Colonic mucosa (tissue), 4 donors: Measurements from ENCODE around the gene TMEM185B. TPM values are rescaled to one million over a fixed set of nuclear protein-coding genes. Genes with fewer than 3 reads are reported as not detected.

Experiments used
- DNase-seq: peaks from one replicate; pipeline ENCODE4 v3.0.0-alpha.2; 2020
- H3K27ac ChIP-seq: fragments of 200-600 bp; one replicate; pipeline ENCODE4 v1.8.0; 2021
- H3K27me3 ChIP-seq: fragments of 200-600 bp; one replicate; pipeline ENCODE4 v1.8.0; 2021
- H3K36me3 ChIP-seq: fragments of 200-600 bp; one replicate; pipeline ENCODE4 v1.8.0; 2021
- H3K4me1 ChIP-seq: fragments of 200-600 bp; one replicate; pipeline ENCODE4 v1.8.0; 2021; ENCODE audit warnings: mild to moderate bottlenecking
- H3K4me3 ChIP-seq: fragments of 200-600 bp; one replicate; pipeline ENCODE4 v1.8.0; 2021
- H3K9ac ChIP-seq, 2 donors: one replicate each; pipeline ENCODE4 v1.7.0; 2013; ENCODE audit warnings: control low read depth in 2 of 2, low read depth in 2 of 2, low read length in 2 of 2
- H3K9me3 ChIP-seq: fragments of 200-600 bp; one replicate; pipeline ENCODE4 v1.8.0; 2021
- CTCF ChIP-seq: fragments of 200-600 bp; IDR thresholded peaks from one replicate; pipeline ENCODE4 v1.8.0; 2022; ENCODE audit warnings: antibody characterized with exemption, mild to moderate bottlenecking
- intact Hi-C: fragments of 100-400 bp; cut with DNase I; formaldehyde crosslinking; loops from one replicate; pipeline ENCODE4 v1.14.1; 2022
- total RNA-seq, 2 donors: library from RNA; stranded (reverse); fragmentation: NEBNext Ultra II Directional in 1 of 2; extraction: Animal tissue kit (Norgen Biotek cat#: 25700) in 1 of 2; gene quantifications; one replicate each; pipeline ENCODE4 v1.2.1, GENCODE V29; 2021
- donor health status: healthy.
- donor health status: DM: no; HTN: no; CAD: no.
- donor health status: DM: no; HTN: no; CAD: no.

Gene TMEM185B
- total RNA-seq, 2 donors from 2014 or later = 14.4 to 16.5 TPM

DNA sequence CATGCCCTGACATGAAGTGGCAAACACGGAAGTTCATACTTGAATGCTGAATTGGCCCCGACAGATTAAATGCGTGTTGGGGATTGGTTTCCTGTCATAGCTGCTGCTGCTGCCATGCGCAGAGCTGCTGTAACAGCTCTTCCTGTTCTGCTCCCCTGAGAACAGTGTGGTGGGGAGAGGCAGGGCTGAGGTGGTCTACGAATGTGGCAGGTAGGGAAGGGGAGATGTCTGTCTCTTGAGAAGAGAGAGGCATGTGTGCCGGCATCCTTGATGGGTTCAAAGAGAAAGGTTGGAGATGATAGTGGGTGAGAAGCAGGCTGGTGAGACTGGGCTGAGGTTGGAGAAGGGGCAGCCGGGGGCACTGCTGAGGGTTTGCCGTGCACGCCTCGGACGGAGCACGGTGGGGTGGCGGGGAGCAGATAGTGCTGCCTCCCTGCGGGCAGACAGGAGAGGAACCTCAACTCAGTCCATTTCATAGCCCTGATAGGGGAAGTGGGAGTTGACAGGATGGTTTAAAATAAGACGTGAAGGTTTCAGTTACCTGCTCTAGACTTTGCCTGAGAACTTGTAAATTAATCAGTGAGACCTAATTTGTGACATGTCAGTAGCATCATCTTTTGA is 46.1 kb downstream of the TMEM185B start:
- intact Hi-C loops = loop anchor here (5.0 kb wide), 1 partner anchor 355 kb away; no protein-coding TSS in a partner anchor
- peak overlapping the region; percentile 22 for H3K4me3 ChIP-seq
- H3K4me1 ChIP-seq = no peaks in the 10 kb centered on the region
- H3K36me3 ChIP-seq = no peaks in the 10 kb centered on the region
- H3K27me3 ChIP-seq = no peaks in the 10 kb centered on the region
- DNase-seq = peak; percentile 28
- no peaks in the 10 kb centered on the region for H3K9me3 ChIP-seq
- H3K27ac ChIP-seq = peak overlapping the region; percentile 32
- no peak overlapping the region for H3K9ac ChIP-seq
- TF ChIP-seq CTCF = no peak

DNA sequence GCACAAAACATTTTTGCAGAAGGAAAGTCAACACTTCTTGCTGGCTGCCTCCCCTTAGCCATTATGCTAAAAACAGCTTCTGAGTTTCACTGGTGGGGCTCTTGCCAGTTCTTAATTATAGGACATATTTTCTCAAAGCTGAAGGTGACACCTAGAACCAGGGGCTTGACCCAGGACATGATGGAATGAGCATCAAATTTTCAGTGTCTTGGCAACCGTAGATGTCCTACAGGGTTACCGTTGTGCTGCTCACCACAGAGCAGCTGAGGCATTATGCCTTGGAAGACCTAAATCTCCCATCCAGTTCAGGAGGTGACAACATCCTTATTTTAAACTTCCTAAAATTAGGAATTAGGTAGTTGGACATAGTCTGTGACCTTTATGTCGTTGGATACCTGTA is 46.7 kb downstream of the TMEM185B start:
- Histone ChIP-seq H3K4me1 (no peaks in the 10 kb centered on the region), H3K9ac (no peak overlapping the region), H3K27ac (peak overlapping the region; percentile 32), H3K27me3 (no peaks in the 10 kb centered on the region), H3K36me3 (no peaks in the 10 kb centered on the region), H3K9me3 (no peaks in the 10 kb centered on the region), H3K4me3 (peak overlapping the region; percentile 22)
- no peak for DNase-seq
- TF ChIP-seq CTCF = no peak
- intact Hi-C loops = loop anchor here (5.0 kb wide), 1 partner anchor 354 kb away; no protein-coding TSS in a partner anchor

GRCh38 chr2:120174963-120175581 is 48.1 kb downstream of the TMEM185B start:
- Histone ChIP-seq H3K27ac (no peak overlapping the region), H3K4me3 (no peak overlapping the region), H3K36me3 (no peaks in the 10 kb centered on the region), H3K27me3 (no peaks in the 10 kb centered on the region), H3K9ac (no peak overlapping the region), H3K9me3 (no peaks in the 10 kb centered on the region), H3K4me1 (no peaks in the 10 kb centered on the region)
- peak; percentile 30 for DNase-seq
- TF ChIP-seq CTCF = peak; percentile 66
- intact Hi-C loops = loop anchor here (2.0 to 5.0 kb wide), 2 partner anchors 353 to 474 kb away; no protein-coding TSS in a partner anchor

Other genes starting within 250 kb of the TMEM185B start
- 10 to 100 TPM; 21.6 to 36.0 TPM for gene EPB41L5, start 210.3 kb downstream of the TMEM185B start, total RNA-seq
- gene RALB, start 29.5 kb upstream of the TMEM185B start, total RNA-seq = 10 to 100 TPM; 71.8 to 93.4 TPM
- 1 to 10 TPM in 1 of 2 donors, under 1 TPM in 1; 0.30 to 3.1 TPM for gene INHBB, start 122.7 kb upstream of the TMEM185B start, total RNA-seq